Esophagus squamous epithelium (tissue), 4 donors: ENCODE data around the gene CHST7.

Experiments
- CTCF ChIP-seq, 6 experiments: fragments of 450-650 bp in 4 of 6; fragments of 200-600 bp in 2 of 6; sonication (generic) in 2 of 6; IDR thresholded peaks; one replicate each; pipeline ENCODE4 v1.5.1; 2016 to 2019; ENCODE audit warnings: antibody characterized with exemption in 6 of 6, mild to moderate bottlenecking in 4 of 6, moderate library complexity in 4 of 6
- POLR2A ChIP-seq, 4 donors: fragments of 450-650 bp; IDR thresholded peaks; one replicate each; pipeline ENCODE4 v1.6.1; 2017; ENCODE audit warnings: antibody characterized with exemption in 4 of 4, mild to moderate bottlenecking in 4 of 4, moderate library complexity in 3 of 4

DNA sequence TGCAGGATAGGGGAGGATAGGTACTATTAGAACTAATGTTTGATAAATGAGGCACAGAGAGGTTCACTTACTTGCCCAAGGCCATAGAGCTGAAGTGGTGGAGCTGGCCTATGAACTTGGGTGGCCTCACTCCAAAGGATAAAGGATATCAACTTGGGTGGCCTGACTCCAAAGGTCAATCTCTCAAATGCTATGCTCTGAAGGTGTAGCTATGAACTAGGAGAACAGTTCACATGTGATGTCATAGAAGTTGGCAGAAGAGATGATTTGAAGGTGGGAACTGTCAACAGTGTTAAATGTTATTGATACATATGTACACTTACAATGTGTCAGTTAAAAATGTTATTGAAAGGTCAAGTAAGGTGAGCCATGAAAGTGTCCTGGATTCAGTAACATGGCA lies 6.2 kb upstream of the CHST7 start:
- no peak for TF ChIP-seq POLR2A (IDR thresholded peaks at IDR 0.05)
- TF ChIP-seq CTCF (IDR thresholded peaks at IDR 0.05), result no peak
